SU-DHL-6 (cell line): Measurements from ENCODE around the gene RPSA.

Experiments
- H2AFZ ChIP-seq: fragments of 200-600 bp; sonication (generic); 2 replicates; pipeline ENCODE4 v1.6.1; 2014; ENCODE audit warnings: low read depth, mild to moderate bottlenecking, moderate library complexity, mixed read lengths, antibody characterized with exemption, low read length; ENCODE audit not compliant: severe bottlenecking
- H3F3A ChIP-seq: fragments of 200-600 bp; shearing (Covaris generic); 2 replicates; pipeline ENCODE4 v1.6.0; 2016; ENCODE audit warnings: antibody characterized with exemption, mild to moderate bottlenecking; ENCODE audit not compliant: insufficient read depth
- H3K27ac ChIP-seq: fragments of 200-600 bp; sonication (generic); 2 replicates; pipeline ENCODE4 v1.5.1; 2016; ENCODE audit warnings: low read depth, mild to moderate bottlenecking, low read length, moderate library complexity, mixed read lengths
- H3K27me3 ChIP-seq: fragments of 200-600 bp; sonication (generic), shearing (Covaris generic); 2 replicates; pipeline ENCODE4 v1.6.0; 2014; ENCODE audit warnings: mild to moderate bottlenecking, low read length
- H3K36me3 ChIP-seq: fragments of 200-600 bp; sonication (generic); 2 replicates; pipeline ENCODE4 v1.6.1; 2014; ENCODE audit warnings: mild to moderate bottlenecking, low read length, mixed read lengths
- H3K4me2 ChIP-seq: fragments of 300-600, 200-600 bp; shearing (Covaris generic), sonication (generic); 2 replicates; pipeline ENCODE4 v1.6.0; 2014; ENCODE audit warnings: low read length, low read depth, mild to moderate bottlenecking; ENCODE audit not compliant: poor library complexity, severe bottlenecking
- H3K4me3 ChIP-seq: fragments of 200-600 bp; sonication (generic); 2 replicates; pipeline ENCODE4 v1.5.1; 2014; ENCODE audit warnings: antibody characterized with exemption, low read length, mild to moderate bottlenecking, mixed read lengths; ENCODE audit not compliant: insufficient read depth, poor library complexity, severe bottlenecking
- H3K79me2 ChIP-seq: fragments of 200-600 bp; sonication (generic); 2 replicates; pipeline ENCODE4 v1.6.1; 2014; ENCODE audit warnings: mild to moderate bottlenecking, low read length, moderate library complexity; ENCODE audit not compliant: insufficient read depth
- H3K9ac ChIP-seq: fragments of 200-600 bp; sonication (generic); 2 replicates; pipeline ENCODE4 v1.7.0; 2014; ENCODE audit warnings: mild to moderate bottlenecking, low read length
- H3K9me2 ChIP-seq: fragments of 200-600 bp; sonication (generic); replicated peaks from 2 replicates; pipeline ENCODE4 v1.6.1; 2014; ENCODE audit warnings: low read length; ENCODE audit not compliant: insufficient read depth
- H3K9me3 ChIP-seq: fragments of 200-600 bp; sonication (generic); 2 replicates; pipeline ENCODE4 v1.6.1; 2014; ENCODE audit warnings: low read length, mixed read lengths; ENCODE audit not compliant: insufficient read depth
- H4K20me1 ChIP-seq: fragments of 200-600 bp; sonication (generic); 2 replicates; pipeline ENCODE4 v1.6.1; 2014; ENCODE audit warnings: low read depth, mild to moderate bottlenecking, antibody characterized with exemption, low read length, moderate library complexity, mixed read lengths
- EZH2phosphoT487 ChIP-seq: fragments of 200-600 bp; sonication (generic), shearing (Covaris generic); conservative IDR thresholded peaks from 2 replicates; pipeline ENCODE4 v1.6.1; 2018; ENCODE audit warnings: mild to moderate bottlenecking, antibody characterized with exemption, low read length, moderate library complexity, mixed read lengths
- TF ChIP-seq, protein P1 (sequence below): fragments of 200-600 bp; sonication (generic); IDR thresholded peaks from one replicate; pipeline ENCODE4 v1.5.1; 2017; ENCODE audit warnings: antibody characterized with exemption, mild to moderate bottlenecking, low read length, moderate library complexity; ENCODE audit not compliant: insufficient read depth, poor library complexity, severe bottlenecking

RPSA gene

DNA sequence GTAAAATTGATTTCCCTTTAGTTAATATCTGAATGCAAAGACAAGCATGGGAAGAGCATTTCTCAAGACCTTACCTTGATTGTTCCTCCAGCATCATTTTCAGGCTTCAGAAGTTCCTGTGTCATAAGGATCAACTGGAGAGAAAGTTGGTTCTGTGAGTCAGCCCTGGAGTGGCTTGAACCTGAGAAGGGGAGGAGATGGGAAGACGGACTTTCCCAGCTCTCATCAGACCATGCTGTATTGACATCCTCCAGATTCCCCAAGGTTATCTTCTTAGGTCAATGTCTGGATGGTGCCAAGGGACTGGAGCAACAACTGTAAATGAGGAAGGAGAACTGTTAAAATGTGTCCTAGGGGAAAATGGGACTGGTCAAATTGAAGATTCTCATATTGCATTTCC, 21.0 kb downstream of the RPSA start:
- TF ChIP-seq EZH2phosphoT487 = no peak
- TF ChIP-seq, protein P1, sequence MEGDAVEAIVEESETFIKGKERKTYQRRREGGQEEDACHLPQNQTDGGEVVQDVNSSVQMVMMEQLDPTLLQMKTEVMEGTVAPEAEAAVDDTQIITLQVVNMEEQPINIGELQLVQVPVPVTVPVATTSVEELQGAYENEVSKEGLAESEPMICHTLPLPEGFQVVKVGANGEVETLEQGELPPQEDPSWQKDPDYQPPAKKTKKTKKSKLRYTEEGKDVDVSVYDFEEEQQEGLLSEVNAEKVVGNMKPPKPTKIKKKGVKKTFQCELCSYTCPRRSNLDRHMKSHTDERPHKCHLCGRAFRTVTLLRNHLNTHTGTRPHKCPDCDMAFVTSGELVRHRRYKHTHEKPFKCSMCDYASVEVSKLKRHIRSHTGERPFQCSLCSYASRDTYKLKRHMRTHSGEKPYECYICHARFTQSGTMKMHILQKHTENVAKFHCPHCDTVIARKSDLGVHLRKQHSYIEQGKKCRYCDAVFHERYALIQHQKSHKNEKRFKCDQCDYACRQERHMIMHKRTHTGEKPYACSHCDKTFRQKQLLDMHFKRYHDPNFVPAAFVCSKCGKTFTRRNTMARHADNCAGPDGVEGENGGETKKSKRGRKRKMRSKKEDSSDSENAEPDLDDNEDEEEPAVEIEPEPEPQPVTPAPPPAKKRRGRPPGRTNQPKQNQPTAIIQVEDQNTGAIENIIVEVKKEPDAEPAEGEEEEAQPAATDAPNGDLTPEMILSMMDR = no peak
- Histone ChIP-seq H3F3A (no peaks in the 10 kb centered on the region), H3K4me3 (no peak overlapping the region), H3K27ac (no peak overlapping the region), H3K27me3 (no peaks in the 10 kb centered on the region), H2AFZ (no peak overlapping the region), H3K79me2 (no peaks in the 10 kb centered on the region), H3K9me3 (no peaks in the 10 kb centered on the region), H3K9ac (no peak overlapping the region), H4K20me1 (no peaks in the 10 kb centered on the region), H3K36me3 (no peaks in the 10 kb centered on the region), H3K9me2 (no peaks in the 10 kb centered on the region), H3K4me2 (no peak overlapping the region)

DNA sequence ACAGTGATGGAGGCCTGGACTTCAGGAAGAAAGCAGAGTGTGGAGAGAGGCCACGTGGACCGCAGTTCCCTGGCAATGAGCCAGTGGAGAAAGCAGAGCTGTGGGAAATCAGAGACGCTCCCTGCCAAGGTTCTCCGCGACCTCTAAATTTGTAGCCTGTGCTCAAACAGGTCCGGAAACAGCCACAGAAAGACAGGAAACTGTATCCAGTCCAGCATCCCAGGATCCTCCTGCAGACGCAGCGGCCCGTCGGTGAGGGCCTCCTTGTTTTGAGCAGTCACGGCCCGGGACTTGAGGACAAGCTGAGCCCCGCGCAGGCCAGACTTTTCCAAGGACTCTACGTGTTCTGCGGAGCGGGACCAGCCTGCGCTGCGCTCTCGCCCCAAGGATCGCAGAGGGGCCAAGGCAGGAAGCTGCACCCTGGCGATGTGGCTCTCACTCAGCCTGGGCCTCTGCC, 22.3 kb downstream of the RPSA start:
- Histone ChIP-seq H3K4me3 (no peak overlapping the region), H4K20me1 (no peaks in the 10 kb centered on the region), H3K4me2 (no peak overlapping the region), H3K36me3 (no peaks in the 10 kb centered on the region), H3K27ac (no peak overlapping the region), H3K27me3 (no peaks in the 10 kb centered on the region), H3K9me3 (no peaks in the 10 kb centered on the region), H3K9me2 (no peaks in the 10 kb centered on the region), H2AFZ (no peak overlapping the region), H3K9ac (no peak overlapping the region), H3F3A (no peaks in the 10 kb centered on the region), H3K79me2 (no peaks in the 10 kb centered on the region)
- TF ChIP-seq, protein P1 = no peak
- TF ChIP-seq EZH2phosphoT487 = no peak

DNA sequence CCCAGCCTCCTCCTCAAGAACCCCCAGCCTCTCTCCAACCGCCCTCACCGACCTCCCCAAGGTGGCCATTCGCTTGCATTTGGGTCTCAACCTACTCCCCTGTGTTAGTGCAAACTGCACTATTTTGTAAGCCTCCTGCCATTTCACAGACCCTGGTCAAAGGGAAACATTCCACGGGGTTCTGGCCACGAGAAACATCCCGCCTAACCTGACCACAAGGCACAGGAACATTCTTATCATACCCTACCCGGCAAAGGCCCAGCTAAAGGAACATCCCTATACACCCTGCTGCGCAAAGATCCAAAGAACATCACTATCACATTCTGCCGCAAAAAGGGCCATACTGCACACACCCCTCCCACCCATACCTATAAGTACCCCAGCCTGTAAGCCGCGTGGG, 22.9 kb downstream of the RPSA start:
- H3K9me3 ChIP-seq = no peaks in the 10 kb centered on the region
- H3K9ac ChIP-seq = no peak overlapping the region
- H3K27ac ChIP-seq = no peak overlapping the region
- H3F3A ChIP-seq = no peaks in the 10 kb centered on the region
- H3K9me2 ChIP-seq = no peaks in the 10 kb centered on the region
- no peaks in the 10 kb centered on the region for H4K20me1 ChIP-seq
- no peaks in the 10 kb centered on the region for H3K79me2 ChIP-seq
- H3K27me3 ChIP-seq = no peaks in the 10 kb centered on the region
- H3K4me3 ChIP-seq = no peak overlapping the region
- no peak overlapping the region for H2AFZ ChIP-seq
- H3K4me2 ChIP-seq = no peak overlapping the region
- TF ChIP-seq, protein P1 = no peak
- TF ChIP-seq EZH2phosphoT487 = no peak
- H3K36me3 ChIP-seq = no peaks in the 10 kb centered on the region
